Kidney glomerular epithelial cell (primary cell): ENCODE measurements around the gene ING5.

ENCODE experiments used
- DNase-seq: peaks from one replicate; lab custom pipeline; 2025; lab: John Stamatoyannopoulos, UW

ING5 gene

GRCh38 chr2:241706537-241706936, 4.7 kb downstream of the ING5 start:
- DNase-seq: no peak

GRCh38 chr2:241708879-241709278, 7.0 kb downstream of the ING5 start:
- DNase-seq: no peak

- DNase-seq: no peak
Observed at GRCh38 chr2:241719093-241719492, 17.3 kb downstream of the ING5 start.

- no peak for DNase-seq
Observed at GRCh38 chr2:241720099-241720498, 18.3 kb downstream of the ING5 start.

GRCh38 chr2:241720560-241720959, 18.7 kb downstream of the ING5 start:
- DNase-seq: no peak

GRCh38 chr2:241721852-241722251, 20.0 kb downstream of the ING5 start:
- DNase-seq: no peak

- DNase-seq: no peak
Observed at GRCh38 chr2:241722896-241723454, 21.1 kb downstream of the ING5 start.

GRCh38 chr2:241724259-241724974, 22.6 kb downstream of the ING5 start:
- DNase-seq: no peak

- DNase-seq: no peak
Observed at GRCh38 chr2:241724975-241725870, 23.4 kb downstream of the ING5 start.

- DNase-seq: no peak
Observed at GRCh38 chr2:241726459-241726858, 24.6 kb downstream of the ING5 start.

- DNase-seq: no peak
Observed at GRCh38 chr2:241728000-241728399, 26.2 kb downstream of the ING5 start.

- no peak for DNase-seq
Observed at GRCh38 chr2:241728627-241729026, 26.8 kb downstream of the ING5 start.

- no peak for DNase-seq
Observed at GRCh38 chr2:241729868-241730267, 28.0 kb downstream of the ING5 start.

- no peak for DNase-seq
Observed at GRCh38 chr2:241730671-241731293, 28.9 kb downstream of the ING5 start.

GRCh38 chr2:241732513-241733186, 30.8 kb downstream of the ING5 start:
- peak; percentile 66 for DNase-seq

- no peak for DNase-seq
Observed at GRCh38 chr2:241733391-241734207, 31.8 kb downstream of the ING5 start.

GRCh38 chr2:241734208-241734466, 32.3 kb downstream of the ING5 start:
- no peak for DNase-seq

- peak; percentile 61 for DNase-seq
Observed at GRCh38 chr2:241734467-241735208, 32.8 kb downstream of the ING5 start, which contains the start of gene D2HGDH. TSS of gene D2HGDH (plus strand) at chr2:241734630. CDS start at chr2:241735225, 595 bp downstream.

- no peak for DNase-seq
Observed at GRCh38 chr2:241736111-241736510, 34.3 kb downstream of the ING5 start.

GRCh38 chr2:241738040-241738686, 36.3 kb downstream of the ING5 start:
- DNase-seq: no peak
